ENCODE results near the gene KLHDC8B.

DNA sequence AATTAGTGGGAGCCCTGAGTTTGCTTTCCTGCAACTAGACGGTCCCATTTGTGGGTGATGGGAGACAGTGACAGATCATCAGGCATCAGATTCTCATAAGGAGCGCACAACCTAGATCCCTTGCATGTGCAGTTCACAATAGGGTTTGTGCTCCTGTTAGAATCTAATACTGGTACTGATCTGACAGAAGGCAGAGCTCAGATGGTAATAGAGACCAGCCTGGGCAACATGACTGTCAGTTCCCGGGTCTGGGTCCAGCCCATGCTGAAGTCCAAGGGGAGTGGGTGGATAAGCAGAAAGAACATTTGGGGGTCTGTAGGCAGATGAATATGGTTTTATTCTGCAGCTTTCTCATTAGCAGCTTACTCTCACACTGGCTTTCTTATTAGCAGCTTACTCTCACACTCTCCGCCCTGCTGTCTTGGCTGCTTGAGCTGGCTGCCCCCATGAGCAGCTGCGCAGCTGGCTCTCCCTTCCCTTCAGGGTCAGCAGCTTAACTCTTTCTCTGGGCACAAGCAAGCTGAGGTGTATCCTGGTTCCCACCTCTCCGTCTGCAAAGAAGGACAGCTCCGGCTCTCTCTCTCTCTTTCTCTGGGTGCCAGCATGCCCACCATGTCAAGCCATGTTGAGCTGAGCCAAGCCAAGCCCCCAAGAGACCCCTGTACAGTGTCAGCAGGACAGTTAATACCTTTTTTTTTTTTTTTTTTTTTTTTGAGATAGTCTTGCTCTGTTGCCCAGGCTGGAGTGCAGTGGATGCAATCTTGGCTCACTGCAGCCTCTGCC lies 46.5 kb downstream of the KLHDC8B start:
- TF ChIP-seq, protein P1, sequence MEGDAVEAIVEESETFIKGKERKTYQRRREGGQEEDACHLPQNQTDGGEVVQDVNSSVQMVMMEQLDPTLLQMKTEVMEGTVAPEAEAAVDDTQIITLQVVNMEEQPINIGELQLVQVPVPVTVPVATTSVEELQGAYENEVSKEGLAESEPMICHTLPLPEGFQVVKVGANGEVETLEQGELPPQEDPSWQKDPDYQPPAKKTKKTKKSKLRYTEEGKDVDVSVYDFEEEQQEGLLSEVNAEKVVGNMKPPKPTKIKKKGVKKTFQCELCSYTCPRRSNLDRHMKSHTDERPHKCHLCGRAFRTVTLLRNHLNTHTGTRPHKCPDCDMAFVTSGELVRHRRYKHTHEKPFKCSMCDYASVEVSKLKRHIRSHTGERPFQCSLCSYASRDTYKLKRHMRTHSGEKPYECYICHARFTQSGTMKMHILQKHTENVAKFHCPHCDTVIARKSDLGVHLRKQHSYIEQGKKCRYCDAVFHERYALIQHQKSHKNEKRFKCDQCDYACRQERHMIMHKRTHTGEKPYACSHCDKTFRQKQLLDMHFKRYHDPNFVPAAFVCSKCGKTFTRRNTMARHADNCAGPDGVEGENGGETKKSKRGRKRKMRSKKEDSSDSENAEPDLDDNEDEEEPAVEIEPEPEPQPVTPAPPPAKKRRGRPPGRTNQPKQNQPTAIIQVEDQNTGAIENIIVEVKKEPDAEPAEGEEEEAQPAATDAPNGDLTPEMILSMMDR (IDR thresholded peaks at IDR 0.05; ENCODE audit: low read length) = no peak
- no peak for TF ChIP-seq EZH2 (IDR thresholded peaks at IDR 0.05; ENCODE audit: borderline replicate concordance, low read length)
